ENCODE data around the gene PARD6B.

PARD6B gene

GRCh38 chr20:50805349-50805684 is 73.9 kb downstream of the PARD6B start:
- TF ChIP-seq CTCF (IDR thresholded peaks at IDR 0.05; ENCODE audit: insufficient read depth, low read depth, low read length, missing control alignments), result no peak
- no peak overlapping the region for H3K4me3 ChIP-seq (ENCODE audit: low read length)
- DNase-seq (ENCODE audit: low read depth), result no peak

GRCh38 chr20:50806126-50806768 is 74.9 kb downstream of the PARD6B start:
- no peak for TF ChIP-seq CTCF (IDR thresholded peaks at IDR 0.05; ENCODE audit: insufficient read depth, low read depth, low read length, missing control alignments)
- no peak overlapping the region for H3K4me3 ChIP-seq (ENCODE audit: low read length)
- no peak for DNase-seq (ENCODE audit: low read depth)

Data from epithelial cell of esophagus (primary cell).